HepG2 (cell line): Measurements from ENCODE around the gene MLYCD. TPM values are rescaled to one million over a fixed set of nuclear protein-coding genes. Genes with fewer than 3 reads are reported as not detected.

ENCODE experiments used
- ATAC-seq: fragments of 200-7000 bp; cut with Tn5 transposase; 3 replicates; pipeline ENCODE4 v1.9.1; 2020; ENCODE audit warnings: mild to moderate bottlenecking, moderate library complexity
- BruUV-seq: library from RNA; stranded (reverse); fragments of 400-500 nt; replicated peaks from 2 replicates; lab custom pipeline; 2021; lab: Mats Ljungman, UMichigan
- CTCF ChIA-PET: fragments of 300-600 bp; formaldehyde crosslinking; extraction: SDS; loops from one replicate; lab custom pipeline; 2021; ENCODE audit warnings: low total read pairs, inconsistent platforms, low intra/inter-chr PET ratio; lab: Yijun Ruan, JAX
- POLR2A ChIA-PET: fragments of 350-600 bp; sonication (Branson Sonifier 250); formaldehyde crosslinking; loops from one replicate; lab custom pipeline; 2020; ENCODE audit warnings: antibody characterized with exemption, inconsistent platforms; lab: Yijun Ruan, JAX
- DNase-seq: peaks from one replicate; pipeline ENCODE4 v3.0.0-alpha.2; 2015; ENCODE audit warnings: low spot score
- FAIRE-seq: peaks from 3 replicates; lab custom pipeline; 2011; peaks lifted over from hg19 to GRCh38; lab: Jason Lieb, UNC
- H2AFZ ChIP-seq: one replicate; pipeline ENCODE4 v1.6.1; 2011; ENCODE audit warnings: low read length, inconsistent platforms
- H3K27ac ChIP-seq: fragments of 300-600 bp; 3 replicates; pipeline ENCODE4 v1.8.0; 2011; ENCODE audit warnings: mixed run types, mild to moderate bottlenecking, mixed read lengths, low read length, inconsistent platforms; ENCODE audit not compliant: insufficient read depth; ENCODE audit errors: extremely low read length
- H3K27me3 ChIP-seq, 2 experiments: fragments of 200-600 bp in 1 of 2; 2 replicates in 1 of 2; 3 replicates in 1 of 2; pipeline versions ENCODE4 v1.6.0 to v1.8.0; 2011; ENCODE audit warnings: low read length in 2 of 2, mild to moderate bottlenecking in 2 of 2, moderate library complexity in 2 of 2, inconsistent platforms in 1 of 2; ENCODE audit not compliant: insufficient read depth in 2 of 2, control insufficient read depth in 1 of 2
- H3K36me3 ChIP-seq, 2 experiments: fragments of 200-600 bp in 1 of 2; replicated peaks in 1 of 2; 2 replicates in 1 of 2; 3 replicates in 1 of 2; pipeline versions ENCODE4 v1.5.1 to v1.8.0; 2011; ENCODE audit warnings: low read length in 2 of 2, inconsistent platforms in 1 of 2; ENCODE audit not compliant: insufficient read depth in 2 of 2, control insufficient read depth in 1 of 2
- H3K4me1 ChIP-seq: 2 replicates; pipeline ENCODE4 v1.5.1; 2012; ENCODE audit warnings: low read length, inconsistent platforms; ENCODE audit not compliant: insufficient read depth
- H3K4me2 ChIP-seq: 2 replicates; pipeline ENCODE4 v1.6.0; 2011; ENCODE audit warnings: low read depth, low read length, inconsistent platforms
- H3K4me3 ChIP-seq, 3 experiments: fragments of 200-600 bp in 1 of 3; sonication (generic), shearing (Covaris generic) in 1 of 3; replicated peaks in 1 of 3; 2 replicates each; pipeline ENCODE4 v1.5.1; 2011 to 2016; ENCODE audit warnings: low read length in 3 of 3, inconsistent platforms in 2 of 3, low read depth in 2 of 3, mild to moderate bottlenecking in 2 of 3, control low read depth in 1 of 3, mixed read lengths in 1 of 3; ENCODE audit not compliant: insufficient read depth in 1 of 3
- H3K79me2 ChIP-seq: one replicate; pipeline ENCODE4 v1.6.1; 2011; ENCODE audit warnings: low read length, inconsistent platforms; ENCODE audit not compliant: insufficient read depth
- H3K9ac ChIP-seq: 2 replicates; pipeline ENCODE4 v1.6.0; 2011; ENCODE audit warnings: mild to moderate bottlenecking, low read depth, low read length, inconsistent platforms; ENCODE audit not compliant: insufficient read depth
- H3K9me3 ChIP-seq: 2 replicates; pipeline ENCODE4 v1.5.1; 2012; ENCODE audit warnings: mild to moderate bottlenecking, low read length
- H4K20me1 ChIP-seq: 2 replicates; pipeline ENCODE4 v1.6.0; 2011; ENCODE audit warnings: inconsistent platforms, mild to moderate bottlenecking, low read length, moderate library complexity; ENCODE audit not compliant: insufficient read depth
- ARNT ChIP-seq: fragments of 450-650 bp; IDR thresholded peaks from 2 replicates; pipeline ENCODE4 v1.6.1; 2017
- KDM4B ChIP-seq: sonication (generic); formaldehyde crosslinking; IDR thresholded peaks from 2 replicates; pipeline ENCODE4 v1.4.0; 2020; ENCODE audit warnings: missing genetic modification reagents
- NFE2L1 ChIP-seq: sonication (generic); formaldehyde crosslinking; IDR thresholded peaks from 2 replicates; pipeline ENCODE4 v1.4.0; 2020; ENCODE audit warnings: missing genetic modification reagents, mild to moderate bottlenecking, borderline replicate concordance
- NR2C2 ChIP-seq: sonication (generic); formaldehyde crosslinking; IDR thresholded peaks from 2 replicates; pipeline ENCODE4 v1.4.0; 2020; ENCODE audit warnings: missing genetic modification reagents, mild to moderate bottlenecking, moderate library complexity, borderline replicate concordance
- RARG ChIP-seq: sonication (generic); formaldehyde crosslinking; IDR thresholded peaks from 2 replicates; pipeline ENCODE4 v1.4.0; 2020; ENCODE audit warnings: low read depth, mild to moderate bottlenecking, missing genetic modification reagents
- SIX4 ChIP-seq: sonication (generic); formaldehyde crosslinking; IDR thresholded peaks from 2 replicates; pipeline ENCODE4 v1.4.0; 2020; ENCODE audit warnings: missing genetic modification reagents
- SRSF1 ChIP-seq: fragments of 200-400 bp; formaldehyde crosslinking; optimal IDR thresholded peaks from 2 replicates; pipeline ENCODE3; 2017; ENCODE audit warnings: mild to moderate bottlenecking, low read depth, low read length, moderate library complexity
- ZC3H13 ChIP-seq: sonication (generic); formaldehyde crosslinking; IDR thresholded peaks from 2 replicates; pipeline ENCODE4 v1.8.1; 2023; ENCODE audit warnings: mild to moderate bottlenecking, missing genetic modification reagents, moderate library complexity
- ZNF263 ChIP-seq: sonication (generic); formaldehyde crosslinking; IDR thresholded peaks from 2 replicates; pipeline ENCODE4 v1.4.0; 2020; ENCODE audit warnings: missing genetic modification reagents
- ZNF264 ChIP-seq: sonication (generic); formaldehyde crosslinking; IDR thresholded peaks from 2 replicates; pipeline ENCODE4 v1.4.0; 2020; ENCODE audit warnings: missing genetic modification reagents
- WGBS: methylation state at CpG from one replicate; pipeline ENCODE4 v1.1.6; 2017; ENCODE audit warnings: low lambda C conversion rate; 5-methylcytosine and 5-hydroxymethylcytosine counted together
- in situ Hi-C: cut with HindIII; loops from 2 replicates; pipeline ENCODE4 v1.10.0; 2017; ENCODE audit warnings: low pct_unique_long_range_greater_than_20kb; ENCODE audit not compliant: extremely low pct_ligation_motif_present
- intact Hi-C: fragments of 100-400 bp; cut with micrococcal nuclease; formaldehyde crosslinking; loops from one replicate; pipeline ENCODE4 v1.10.0; 2022; ENCODE audit not compliant: unreplicated experiment
- polyA plus RNA-seq, 8 experiments: library from polyadenylated mRNA; depleted of rRNA in 3 of 8; stranded (reverse) in 7 of 8; unstranded in 1 of 8; fragments of >200 nt; fragmentation: Illumina TruSeq in 4 of 8; extraction: Trizol in 4 of 8; gene quantifications; 2 replicates each; pipeline versions ENCODE4 v1.2.1 to v1.2.3, GENCODE V29; 2011 to 2016; ENCODE audit warnings: low read depth in 4 of 8, missing spikeins in 1 of 8, mixed read lengths in 1 of 8; ENCODE audit not compliant: insufficient read depth in 1 of 8
- total RNA-seq, 5 experiments: library from RNA; depleted of rRNA; stranded (reverse); fragments of >200 nt; fragmentation: Illumina TruSeq; extraction: Trizol; gene quantifications; 2 replicates each; pipeline ENCODE4 v1.2.3, GENCODE V29; 2016; ENCODE audit warnings: low read depth in 1 of 5
- TF ChIP-seq, protein P1 (sequence below): sonication (generic); formaldehyde crosslinking; IDR thresholded peaks from 2 replicates; pipeline ENCODE4 v1.5.0; 2020; ENCODE audit warnings: missing genetic modification reagents
- TF ChIP-seq, protein P2 (sequence below): sonication (generic); formaldehyde crosslinking; IDR thresholded peaks from 2 replicates; pipeline ENCODE4 v1.5.1; 2020; ENCODE audit warnings: mild to moderate bottlenecking, missing genetic modification reagents, moderate library complexity
- TF ChIP-seq, protein P3 (sequence below): IDR thresholded peaks from 2 replicates; pipeline ENCODE4 v1.6.1; 2016; ENCODE audit warnings: mild to moderate bottlenecking, missing biosample characterization, missing genetic modification reagents
- TF ChIP-seq, protein P4 (sequence below): sonication (generic); formaldehyde crosslinking; IDR thresholded peaks from 2 replicates; pipeline ENCODE4 v1.4.0; 2020; ENCODE audit warnings: missing genetic modification reagents

Gene MLYCD
- total and polyA plus RNA-seq, 2 of the 13 experiments (the other 11 are each of a cell fraction or from before 2014, with no cell fraction given), result 1.8 to 4.0 TPM

DNA sequence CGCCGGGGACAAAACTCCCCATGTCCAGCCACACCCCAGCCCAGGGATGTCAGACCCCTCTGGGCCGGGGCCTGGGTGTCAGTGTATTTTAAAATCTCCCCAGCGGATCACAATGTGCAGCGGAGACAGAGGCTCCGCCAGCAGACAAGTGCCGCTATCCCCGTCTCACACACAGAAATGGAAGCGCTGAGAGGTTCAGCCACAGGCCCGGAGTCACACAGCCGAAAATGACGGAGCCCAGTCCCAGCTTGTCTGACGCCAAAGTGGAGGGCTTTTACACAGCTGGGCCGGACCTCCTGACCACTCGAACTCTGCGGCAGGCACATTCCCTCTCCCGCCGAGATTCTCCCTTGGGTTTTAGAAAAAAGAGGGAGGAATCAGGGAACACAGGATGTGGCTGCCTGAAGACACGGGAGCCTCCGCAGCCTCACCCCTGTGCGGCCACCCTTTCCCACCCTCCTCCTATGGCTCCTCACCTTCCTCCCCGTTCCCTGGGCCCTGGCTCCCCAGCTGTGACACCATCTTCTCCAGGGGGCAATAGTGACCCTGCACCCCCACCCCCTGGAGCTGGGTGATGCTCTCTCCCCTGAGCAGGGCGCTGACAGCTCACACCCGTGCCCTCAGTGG is 47.4 kb downstream of the MLYCD start (continued):
- TF ChIP-seq NR2C2 (CRISPR knock-in tag) (no peak), SRSF1 (peak; percentile 13)

DNA sequence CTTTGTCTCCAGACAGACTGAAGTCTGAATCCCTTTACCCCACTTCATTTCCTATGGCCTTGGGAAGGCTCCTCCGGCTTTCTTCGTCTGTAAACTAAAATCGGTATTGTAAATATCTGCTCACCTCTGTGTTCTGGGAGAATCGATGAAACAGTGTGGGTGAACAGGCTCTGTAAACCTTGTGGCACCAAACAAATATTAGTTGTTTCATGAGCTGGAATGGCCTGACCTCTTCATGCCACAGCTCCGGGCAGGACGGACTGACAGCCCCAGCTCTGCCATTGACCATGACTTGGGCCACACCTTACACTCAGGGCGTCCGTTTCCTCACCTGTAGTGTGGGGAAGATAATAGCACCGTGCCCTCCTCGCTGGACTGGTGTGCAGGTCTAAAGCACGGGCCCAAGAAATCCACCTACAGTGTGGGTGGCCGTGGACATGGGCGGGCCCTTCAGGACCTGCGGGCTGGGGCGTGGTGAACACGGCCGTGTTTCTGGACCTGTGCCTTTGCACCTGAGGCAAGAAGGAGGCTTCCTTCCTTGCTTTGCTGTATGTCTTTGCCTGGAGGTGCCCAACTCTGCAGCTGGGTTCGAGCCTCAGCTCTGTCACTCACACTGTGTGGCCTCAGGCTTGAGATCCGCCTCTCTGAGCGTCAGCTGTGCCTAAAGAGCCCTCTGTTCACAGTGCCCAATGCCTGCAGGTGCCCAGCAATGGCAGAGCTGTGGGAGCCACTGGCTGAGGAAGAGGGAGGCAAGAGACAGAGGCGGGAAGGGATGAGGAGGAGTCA is 48.1 kb downstream of the MLYCD start:
- CTCF ChIA-PET, result no interaction called here
- TF ChIP-seq RARG (CRISPR knock-in tag), result no peak
- TF ChIP-seq, protein P1, sequence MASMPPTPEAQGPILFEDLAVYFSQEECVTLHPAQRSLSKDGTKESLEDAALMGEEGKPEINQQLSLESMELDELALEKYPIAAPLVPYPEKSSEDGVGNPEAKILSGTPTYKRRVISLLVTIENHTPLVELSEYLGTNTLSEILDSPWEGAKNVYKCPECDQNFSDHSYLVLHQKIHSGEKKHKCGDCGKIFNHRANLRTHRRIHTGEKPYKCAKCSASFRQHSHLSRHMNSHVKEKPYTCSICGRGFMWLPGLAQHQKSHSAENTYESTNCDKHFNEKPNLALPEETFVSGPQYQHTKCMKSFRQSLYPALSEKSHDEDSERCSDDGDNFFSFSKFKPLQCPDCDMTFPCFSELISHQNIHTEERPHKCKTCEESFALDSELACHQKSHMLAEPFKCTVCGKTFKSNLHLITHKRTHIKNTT, result no peak
- TF ChIP-seq, protein P2, sequence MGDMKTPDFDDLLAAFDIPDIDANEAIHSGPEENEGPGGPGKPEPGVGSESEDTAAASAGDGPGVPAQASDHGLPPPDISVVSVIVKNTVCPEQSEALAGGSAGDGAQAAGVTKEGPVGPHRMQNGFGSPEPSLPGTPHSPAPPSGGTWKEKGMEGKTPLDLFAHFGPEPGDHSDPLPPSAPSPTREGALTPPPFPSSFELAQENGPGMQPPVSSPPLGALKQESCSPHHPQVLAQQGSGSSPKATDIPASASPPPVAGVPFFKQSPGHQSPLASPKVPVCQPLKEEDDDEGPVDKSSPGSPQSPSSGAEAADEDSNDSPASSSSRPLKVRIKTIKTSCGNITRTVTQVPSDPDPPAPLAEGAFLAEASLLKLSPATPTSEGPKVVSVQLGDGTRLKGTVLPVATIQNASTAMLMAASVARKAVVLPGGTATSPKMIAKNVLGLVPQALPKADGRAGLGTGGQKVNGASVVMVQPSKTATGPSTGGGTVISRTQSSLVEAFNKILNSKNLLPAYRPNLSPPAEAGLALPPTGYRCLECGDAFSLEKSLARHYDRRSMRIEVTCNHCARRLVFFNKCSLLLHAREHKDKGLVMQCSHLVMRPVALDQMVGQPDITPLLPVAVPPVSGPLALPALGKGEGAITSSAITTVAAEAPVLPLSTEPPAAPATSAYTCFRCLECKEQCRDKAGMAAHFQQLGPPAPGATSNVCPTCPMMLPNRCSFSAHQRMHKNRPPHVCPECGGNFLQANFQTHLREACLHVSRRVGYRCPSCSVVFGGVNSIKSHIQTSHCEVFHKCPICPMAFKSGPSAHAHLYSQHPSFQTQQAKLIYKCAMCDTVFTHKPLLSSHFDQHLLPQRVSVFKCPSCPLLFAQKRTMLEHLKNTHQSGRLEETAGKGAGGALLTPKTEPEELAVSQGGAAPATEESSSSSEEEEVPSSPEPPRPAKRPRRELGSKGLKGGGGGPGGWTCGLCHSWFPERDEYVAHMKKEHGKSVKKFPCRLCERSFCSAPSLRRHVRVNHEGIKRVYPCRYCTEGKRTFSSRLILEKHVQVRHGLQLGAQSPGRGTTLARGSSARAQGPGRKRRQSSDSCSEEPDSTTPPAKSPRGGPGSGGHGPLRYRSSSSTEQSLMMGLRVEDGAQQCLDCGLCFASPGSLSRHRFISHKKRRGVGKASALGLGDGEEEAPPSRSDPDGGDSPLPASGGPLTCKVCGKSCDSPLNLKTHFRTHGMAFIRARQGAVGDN (CRISPR knock-in tag), result peak; percentile 25; the same call in 1 of the 2 replicates
- no peak for TF ChIP-seq ZC3H13 (CRISPR knock-in tag)
- TF ChIP-seq ZNF264 (CRISPR knock-in tag), result no peak
- no peak for TF ChIP-seq SIX4
- no peak for TF ChIP-seq KDM4B (CRISPR knock-in tag)
- TF ChIP-seq, protein P3, sequence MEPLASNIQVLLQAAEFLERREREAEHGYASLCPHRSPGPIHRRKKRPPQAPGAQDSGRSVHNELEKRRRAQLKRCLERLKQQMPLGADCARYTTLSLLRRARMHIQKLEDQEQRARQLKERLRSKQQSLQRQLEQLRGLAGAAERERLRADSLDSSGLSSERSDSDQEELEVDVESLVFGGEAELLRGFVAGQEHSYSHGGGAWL (CRISPR knock-in tag), result 0 out of 2 replicates have a peak, but pooled peaks have one; percentile 20
- no peak for TF ChIP-seq ZNF263 (CRISPR knock-in tag)
- TF ChIP-seq ARNT, result no peak
- TF ChIP-seq NFE2L1 (CRISPR knock-in tag), result 0 out of 2 replicates have a peak, but pooled peaks have one; percentile 22
- TF ChIP-seq, protein P4, sequence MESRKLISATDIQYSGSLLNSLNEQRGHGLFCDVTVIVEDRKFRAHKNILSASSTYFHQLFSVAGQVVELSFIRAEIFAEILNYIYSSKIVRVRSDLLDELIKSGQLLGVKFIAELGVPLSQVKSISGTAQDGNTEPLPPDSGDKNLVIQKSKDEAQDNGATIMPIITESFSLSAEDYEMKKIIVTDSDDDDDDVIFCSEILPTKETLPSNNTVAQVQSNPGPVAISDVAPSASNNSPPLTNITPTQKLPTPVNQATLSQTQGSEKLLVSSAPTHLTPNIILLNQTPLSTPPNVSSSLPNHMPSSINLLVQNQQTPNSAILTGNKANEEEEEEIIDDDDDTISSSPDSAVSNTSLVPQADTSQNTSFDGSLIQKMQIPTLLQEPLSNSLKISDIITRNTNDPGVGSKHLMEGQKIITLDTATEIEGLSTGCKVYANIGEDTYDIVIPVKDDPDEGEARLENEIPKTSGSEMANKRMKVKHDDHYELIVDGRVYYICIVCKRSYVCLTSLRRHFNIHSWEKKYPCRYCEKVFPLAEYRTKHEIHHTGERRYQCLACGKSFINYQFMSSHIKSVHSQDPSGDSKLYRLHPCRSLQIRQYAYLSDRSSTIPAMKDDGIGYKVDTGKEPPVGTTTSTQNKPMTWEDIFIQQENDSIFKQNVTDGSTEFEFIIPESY (CRISPR knock-in tag), result no peak

More for the DNA sequence above, 48.1 kb downstream of the MLYCD start:
- intact Hi-C loops (no loop called here), in situ Hi-C loops (no loop called here)
- Histone ChIP-seq H3K4me3 (peak overlapping the region in 1 of 3 experiments; percentile 53; a peak in 2 of 6 replicates), H4K20me1 (no peaks in the 10 kb centered on the region), H3K9me3 (no peaks in the 10 kb centered on the region), H3K27me3 (peaks cover 0 to 3% of the 10 kb centered on the region in 2 experiments; a peak in 1 of 5 replicates), H3K79me2 (no peaks in the 10 kb centered on the region), H2AFZ (no peak overlapping the region), H3K4me1 (peaks cover 93% of the 10 kb centered on the region), H3K9ac (peak overlapping the region; percentile 1; the same call in 1 of the 2 replicates), H3K27ac (no peak overlapping the region), H3K4me2 (peak overlapping the region; percentile 55), H3K36me3 (no peaks in the 10 kb centered on the region)
- WGBS, result 15% methylated on average over 13 of the region's 21 CpGs
- peak; percentile 2; the same call in 2 of the 3 replicates for ATAC-seq
- no TSS peak for BruUV-seq
- POLR2A ChIA-PET, result interaction anchor here (1.0 to 1.8 kb wide), 3 partner anchors 10 to 20 kb away, joined by 3 to 6 read pairs (median 4); no protein-coding TSS in a partner anchor
- peak; percentile 33 for DNase-seq
- FAIRE-seq, result no peak
